Frontal cortex (tissue), 4 donors: ENCODE measurements around the gene CSNK1A1L. TPM values are rescaled to one million over a fixed set of nuclear protein-coding genes. Genes with fewer than 3 reads are reported as not detected.

Source experiments
- DNase-seq, 2 donors: peaks; one replicate each; pipeline ENCODE4 v3.0.0; 2012; ENCODE audit warnings: low spot score in 2 of 2
- FAIRE-seq: peaks from 2 replicates; lab custom pipeline; 2012; peaks lifted over from hg19 to GRCh38; lab: Jason Lieb, UNC
- total RNA-seq: library from RNA; depleted of rRNA; stranded (reverse); fragments of >200 nt; gene quantifications from one replicate; pipeline ENCODE4 v1.2.3, GENCODE V29; 2014
- donor health status: control.
- donor health status: control.
- donor health status: control.

Gene CSNK1A1L
- total RNA-seq: not detected

GRCh38 chr13:37105251-37105714 lies at the start of gene CSNK1A1L:
Gene CSNK1A1L (minus strand): TSS chr13:37105664. CDS start chr13:37105256, 408 bp downstream.
- DNase-seq (no peak), FAIRE-seq (no peak)

GRCh38 chr13:37149380-37149779 lies 43.9 kb upstream of the CSNK1A1L start:
- FAIRE-seq: no peak
- DNase-seq: no peak

- FAIRE-seq (no peak), DNase-seq (no peak)
These were observed 43.0 kb upstream of the CSNK1A1L start for GRCh38 chr13:37148501-37148900.

GRCh38 chr13:37144661-37145060 lies 39.2 kb upstream of the CSNK1A1L start:
- FAIRE-seq: no peak
- DNase-seq: no peak

DNA sequence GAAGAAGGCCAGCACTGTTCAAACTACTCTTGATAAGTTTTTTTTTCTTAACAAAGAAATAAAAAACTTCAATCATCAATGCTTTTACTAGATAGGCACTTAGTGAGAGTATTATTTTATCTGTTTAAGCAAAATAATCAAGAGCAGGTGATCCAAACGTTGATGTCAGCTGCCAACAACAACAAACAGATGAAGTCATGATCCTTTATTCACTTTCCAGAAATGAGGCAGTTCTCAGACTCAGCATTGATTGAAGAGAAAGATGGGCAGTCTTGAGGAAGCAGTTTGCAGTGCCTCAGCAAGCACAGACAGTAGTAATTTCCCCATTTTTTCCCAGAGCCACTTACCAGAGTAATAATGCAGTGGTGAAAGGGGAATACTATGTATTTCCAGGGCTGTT lies 38.4 kb upstream of the CSNK1A1L start:
- DNase-seq: no peak
- no peak for FAIRE-seq

DNA sequence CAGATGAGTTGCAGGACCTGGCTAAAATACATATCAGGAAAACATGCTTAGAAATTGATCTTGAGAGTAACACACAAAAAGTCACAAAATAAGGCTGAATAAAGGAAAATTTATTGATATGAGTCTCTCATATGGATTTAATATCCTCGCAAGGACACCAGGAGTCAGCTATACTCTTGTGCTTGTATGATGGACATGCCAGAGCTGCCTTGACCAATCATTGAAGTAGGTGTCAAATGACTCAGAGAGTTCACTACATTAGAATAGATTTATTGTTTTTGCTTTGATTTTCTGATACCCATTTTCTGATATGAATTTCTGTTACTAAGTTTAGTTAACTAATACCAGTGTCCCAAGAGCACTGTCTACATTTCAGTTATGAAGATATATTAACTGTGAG lies 37.4 kb upstream of the CSNK1A1L start:
- DNase-seq (no peak), FAIRE-seq (no peak)

DNA sequence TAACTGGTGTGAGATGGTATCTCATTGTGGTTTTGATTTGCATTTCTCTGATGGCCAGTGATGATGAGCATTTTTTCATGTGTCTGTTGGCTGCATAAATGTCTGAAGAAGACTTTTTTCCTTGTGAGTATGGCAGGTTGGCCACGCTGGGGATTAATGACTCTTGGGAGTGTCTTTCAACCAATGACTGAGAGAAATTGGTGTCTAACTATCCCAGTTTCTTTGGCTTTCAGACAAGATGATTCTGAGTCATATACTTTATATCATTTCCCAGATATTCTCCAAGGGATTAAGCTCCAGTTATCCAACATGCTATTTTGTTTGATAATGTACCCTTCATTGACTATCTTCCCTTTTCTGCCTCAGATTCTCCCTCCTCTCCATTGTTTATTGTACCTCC lies 35.5 kb upstream of the CSNK1A1L start:
- FAIRE-seq: no peak
- no peak for DNase-seq

- FAIRE-seq (no peak), DNase-seq (no peak)
These were observed 33.9 kb upstream of the CSNK1A1L start for GRCh38 chr13:37139356-37139755.

- no peak for FAIRE-seq
- no peak for DNase-seq
These were observed 33.5 kb upstream of the CSNK1A1L start for GRCh38 chr13:37138926-37139325.

- FAIRE-seq (no peak), DNase-seq (no peak)
These were observed 32.7 kb upstream of the CSNK1A1L start for GRCh38 chr13:37138169-37138568.

- FAIRE-seq (no peak), DNase-seq (no peak)
These were observed 31.2 kb upstream of the CSNK1A1L start for GRCh38 chr13:37136633-37137032.

DNA sequence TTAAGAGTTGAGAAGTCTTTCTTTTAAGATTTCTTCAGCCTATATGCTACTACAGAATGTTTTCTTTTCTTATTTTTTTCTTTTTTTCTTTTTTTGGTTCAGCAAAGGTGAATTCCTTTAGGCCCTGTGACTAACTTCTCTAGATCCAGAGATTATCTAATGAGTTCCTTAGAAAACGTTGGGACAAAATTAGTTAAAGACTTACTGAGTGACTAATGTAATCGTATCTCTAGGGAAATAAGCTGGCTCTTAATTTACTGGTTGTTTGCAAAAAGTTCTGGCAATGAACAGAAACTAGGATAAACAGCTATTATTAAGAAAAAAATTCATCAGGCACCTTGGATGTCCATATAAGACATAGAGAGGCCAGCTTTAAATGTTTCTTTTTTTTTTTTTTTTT lies 30.7 kb upstream of the CSNK1A1L start:
- DNase-seq: no peak
- FAIRE-seq: no peak

- FAIRE-seq (no peak), DNase-seq (no peak)
These were observed 29.1 kb upstream of the CSNK1A1L start for GRCh38 chr13:37134411-37135041.

GRCh38 chr13:37132211-37132610 lies 26.7 kb upstream of the CSNK1A1L start:
- DNase-seq (no peak), FAIRE-seq (no peak)

DNA sequence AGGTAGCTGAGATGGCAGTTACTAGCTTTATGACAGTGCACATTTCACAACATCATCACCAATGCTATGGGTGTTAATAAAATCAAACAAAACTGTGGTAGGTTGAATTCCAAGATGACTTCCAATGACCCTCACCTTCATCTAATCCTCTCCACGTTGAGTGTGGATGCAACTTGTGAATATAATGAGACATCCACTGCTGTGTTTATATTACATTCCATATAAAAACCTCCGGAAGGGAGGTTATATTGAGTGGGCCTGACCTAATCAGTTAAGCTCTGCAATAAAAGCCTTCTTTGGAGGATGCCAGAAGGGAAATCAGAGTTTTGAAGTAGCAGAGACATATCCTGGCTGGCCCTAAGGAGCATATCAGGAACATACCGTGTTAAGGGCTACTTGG lies 25.6 kb upstream of the CSNK1A1L start:
- no peak for DNase-seq

GRCh38 chr13:37129866-37130265 lies 24.4 kb upstream of the CSNK1A1L start:
- no peak for FAIRE-seq
- DNase-seq: no peak

More for the DNA sequence above, 25.6 kb upstream of the CSNK1A1L start:
- no peak for FAIRE-seq

DNA sequence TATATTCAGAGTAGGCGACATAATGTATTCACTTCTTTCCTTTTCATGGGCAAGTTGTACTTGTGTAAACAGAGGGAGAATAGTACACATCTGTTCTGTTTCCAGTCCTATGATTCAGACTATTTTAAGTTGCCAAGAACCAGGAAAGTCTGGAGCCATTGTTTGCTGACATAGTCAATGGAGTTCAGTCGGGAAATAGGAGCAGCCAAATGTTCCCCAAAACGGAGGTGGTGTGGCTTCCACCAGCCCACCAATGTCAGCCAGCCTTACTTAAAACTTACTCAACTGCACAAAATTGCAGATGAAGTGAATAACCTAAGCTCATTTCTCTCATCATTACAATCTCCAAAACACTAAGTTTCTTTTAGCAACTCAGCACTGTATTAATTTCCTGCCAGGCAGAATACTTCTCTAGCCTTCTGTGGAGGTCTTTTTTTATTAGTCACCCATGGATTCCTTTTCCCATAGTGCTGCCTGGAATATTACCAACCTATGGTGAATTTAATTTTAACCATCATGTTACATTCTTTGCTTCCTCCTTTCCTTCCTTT lies 22.3 kb upstream of the CSNK1A1L start:
- peak in 1 of 2 donors; percentile 12 for DNase-seq
- no peak for FAIRE-seq

- FAIRE-seq (no peak), DNase-seq (no peak)
These were observed 17.9 kb upstream of the CSNK1A1L start for GRCh38 chr13:37123337-37123736.

GRCh38 chr13:37118016-37118415 lies 12.6 kb upstream of the CSNK1A1L start:
- DNase-seq (no peak), FAIRE-seq (no peak)

DNA sequence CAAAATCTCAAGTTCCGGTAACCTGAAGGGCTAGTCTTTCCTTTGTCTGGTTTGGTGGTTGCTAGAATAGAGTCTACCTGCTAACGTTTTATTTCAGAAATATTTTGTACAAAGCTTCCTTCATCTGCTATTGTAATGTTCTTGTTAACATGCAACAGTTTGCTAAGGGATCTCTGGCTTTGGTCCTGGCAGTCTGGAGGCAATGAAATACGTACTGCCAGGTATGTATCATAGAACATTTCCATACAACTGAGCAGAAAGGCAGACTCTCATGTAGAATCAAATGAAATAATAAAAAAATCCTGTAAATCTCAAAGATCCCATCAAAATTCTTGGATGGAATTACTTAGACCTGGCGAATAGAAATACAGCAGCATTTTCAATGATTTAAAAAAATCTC lies 8.8 kb upstream of the CSNK1A1L start:
- FAIRE-seq (no peak), DNase-seq (no peak)

DNA sequence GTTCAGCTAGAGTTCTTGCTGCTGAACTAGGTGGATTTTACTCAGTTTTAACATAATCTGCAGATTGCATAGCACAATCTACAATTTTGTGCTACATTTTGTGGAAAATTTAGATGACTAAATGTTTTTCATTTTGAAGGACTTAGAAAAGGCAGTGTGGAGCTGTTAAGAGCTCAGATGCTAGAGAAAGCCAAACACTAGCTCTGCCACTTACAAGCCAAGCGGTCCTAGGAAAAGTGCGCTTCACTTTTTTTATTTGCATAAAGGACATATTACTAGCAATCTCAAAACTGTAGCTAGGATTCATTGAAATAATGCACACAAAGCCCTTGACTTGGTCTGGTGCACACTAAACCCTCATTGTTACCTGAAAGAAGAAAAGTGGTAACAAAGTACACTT lies 8.1 kb upstream of the CSNK1A1L start:
- no peak for DNase-seq
- no peak for FAIRE-seq
